ENCODE results near the gene FAU. TPM values are rescaled to one million over a fixed set of nuclear protein-coding genes. Genes with fewer than 3 reads are reported as not detected.
A peak's percentile ranks its signal among the peaks of the same experiment; 100 is the strongest.

FAU gene
- polyA plus RNA-seq, 1 of the 3 experiments (the other 2 are of a cell fraction): 1,210 TPM

- DNase-seq: peak; percentile 91
- Histone ChIP-seq H3K9me3 (no peaks in the 10 kb centered on the region), H3K27me3 (ENCODE audit: insufficient read depth) (no peaks in the 10 kb centered on the region), H3K9me2 (no peaks in the 10 kb centered on the region), H3K4me3 (ENCODE audit: low read depth in 2 of 2, low read length in 1 of 2) (peak overlapping the region; percentile 88 to 96), H3K4me2 (peak overlapping the region; percentile 92), H3K27ac (ENCODE audit: low read depth in 2 of 2, low read length in 1 of 2) (peak overlapping the region; percentile 95 to 99), H3K36me3 (replicated peaks in 1 of 2; ENCODE audit: control insufficient read depth in 1 of 2, insufficient read depth in 2 of 2, low read length in 1 of 2) (peaks cover 15 to 23% of the 10 kb centered on the region in 2 experiments), H3K79me2 (ENCODE audit: insufficient read depth) (peaks cover 28% of the 10 kb centered on the region; the same call in 1 of the 2 replicates), H2AFZ (ENCODE audit: low read depth) (peak overlapping the region; percentile 53), H3F3A (replicated peaks; ENCODE audit: insufficient read depth) (no peaks in the 10 kb centered on the region), H4K20me1 (ENCODE audit: insufficient read depth) (no peaks in the 10 kb centered on the region; the same call in 1 of the 2 replicates), H3K9ac (peak overlapping the region; percentile 95), H3K4me1 (ENCODE audit: control insufficient read depth in 1 of 2, insufficient read depth in 2 of 2, low read depth in 1 of 2, low read length in 1 of 2) (peaks cover 0 to 28% of the 10 kb centered on the region in 2 experiments; a peak in 2 of 4 replicates)
- ChIA-PET CTCF (interaction anchor here (0.7 to 4.2 kb wide), 14 partner anchors 13 to 485 kb away, joined by 3 to 27 read pairs (median 4); partner anchors contain the start of genes ARL2, CAPN1, CDC42EP2 and FAU), POLR2A (interaction anchor here (0.6 to 2.9 kb wide), 17 partner anchors 9 to 607 kb away, joined by 3 to 25 read pairs (median 4); partner anchors contain the start of genes CAPN1, FAU, MALAT1 and MRPL49)
- 5% methylated on average over 24 of the region's 24 CpGs for WGBS (ENCODE audit: low lambda C conversion rate)
- TF ChIP-seq ELF1 (IDR thresholded peaks at IDR 0.05): no peak
- TF ChIP-seq CHD2 (IDR thresholded peaks at IDR 0.05; ENCODE audit: low read length, partially characterized antibody): peak; percentile 33
- no peak for TF ChIP-seq FOXM1 (IDR thresholded peaks at IDR 0.05; ENCODE audit: low read depth)
- no peak for TF ChIP-seq CTCF (IDR thresholded peaks at IDR 0.05)
- no peak for TF ChIP-seq FOXJ3 (CRISPR knock-in tag; IDR thresholded peaks at IDR 0.05)
- no peak for TF ChIP-seq GATA2 (CRISPR knock-in tag; IDR thresholded peaks at IDR 0.05)
- no peak for TF ChIP-seq TCF12 (IDR thresholded peaks at IDR 0.05)
- 0 out of 4 replicates have a peak, but pooled peaks of 1 of the 2 experiments have one; percentile 4 for TF ChIP-seq EP300 (IDR thresholded peaks at IDR 0.05; ENCODE audit: borderline replicate concordance in 1 of 2, low read depth in 1 of 2, low read length in 1 of 2)
- no peak for TF ChIP-seq FOSL2 (IDR thresholded peaks at IDR 0.05; ENCODE audit: borderline replicate concordance, low read depth)
- TF ChIP-seq, protein P1, sequence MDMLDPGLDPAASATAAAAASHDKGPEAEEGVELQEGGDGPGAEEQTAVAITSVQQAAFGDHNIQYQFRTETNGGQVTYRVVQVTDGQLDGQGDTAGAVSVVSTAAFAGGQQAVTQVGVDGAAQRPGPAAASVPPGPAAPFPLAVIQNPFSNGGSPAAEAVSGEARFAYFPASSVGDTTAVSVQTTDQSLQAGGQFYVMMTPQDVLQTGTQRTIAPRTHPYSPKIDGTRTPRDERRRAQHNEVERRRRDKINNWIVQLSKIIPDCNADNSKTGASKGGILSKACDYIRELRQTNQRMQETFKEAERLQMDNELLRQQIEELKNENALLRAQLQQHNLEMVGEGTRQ (IDR thresholded peaks at IDR 0.05; ENCODE audit: borderline replicate concordance, low read depth, low read length): no peak
- TF ChIP-seq YY1 (IDR thresholded peaks at IDR 0.05; ENCODE audit: low read depth): no peak
- TF ChIP-seq, protein P2, sequence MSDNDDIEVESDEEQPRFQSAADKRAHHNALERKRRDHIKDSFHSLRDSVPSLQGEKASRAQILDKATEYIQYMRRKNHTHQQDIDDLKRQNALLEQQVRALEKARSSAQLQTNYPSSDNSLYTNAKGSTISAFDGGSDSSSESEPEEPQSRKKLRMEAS (IDR thresholded peaks at IDR 0.05; ENCODE audit: low read depth): no peak
- TF ChIP-seq EZH2phosphoT487 (IDR thresholded peaks at IDR 0.05; ENCODE audit: borderline replicate concordance, low read depth): no peak
- TF ChIP-seq POLR2AphosphoS5 (IDR thresholded peaks at IDR 0.05; ENCODE audit: low read depth, low read length): peak; percentile 80
- TF ChIP-seq TAF1 (IDR thresholded peaks at IDR 0.05; ENCODE audit: borderline replicate concordance, low read depth, low read length): peak; percentile 51
- no peak for TF ChIP-seq RAD21 (IDR thresholded peaks at IDR 0.05; ENCODE audit: low read length)
- TF ChIP-seq GABPA (IDR thresholded peaks at IDR 0.05; ENCODE audit: low read depth): no peak
- no peak for TF ChIP-seq NFIC (IDR thresholded peaks at IDR 0.05; ENCODE audit: borderline replicate concordance)
- peak; percentile 94 for TF ChIP-seq RFX5 (IDR thresholded peaks at IDR 0.05; ENCODE audit: low read length)
- 0 out of 2 replicates have a peak, but pooled peaks have one; percentile 4 for TF ChIP-seq RCOR1 (IDR thresholded peaks at IDR 0.05; ENCODE audit: low read length)
- TF ChIP-seq, protein P3, sequence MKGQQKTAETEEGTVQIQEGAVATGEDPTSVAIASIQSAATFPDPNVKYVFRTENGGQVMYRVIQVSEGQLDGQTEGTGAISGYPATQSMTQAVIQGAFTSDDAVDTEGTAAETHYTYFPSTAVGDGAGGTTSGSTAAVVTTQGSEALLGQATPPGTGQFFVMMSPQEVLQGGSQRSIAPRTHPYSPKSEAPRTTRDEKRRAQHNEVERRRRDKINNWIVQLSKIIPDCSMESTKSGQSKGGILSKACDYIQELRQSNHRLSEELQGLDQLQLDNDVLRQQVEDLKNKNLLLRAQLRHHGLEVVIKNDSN (IDR thresholded peaks at IDR 0.05; ENCODE audit: borderline replicate concordance, low read depth): no peak
- no peak for TF ChIP-seq NRF1 (IDR thresholded peaks at IDR 0.05; ENCODE audit: low read depth, low read length)
- TF ChIP-seq, protein P4, sequence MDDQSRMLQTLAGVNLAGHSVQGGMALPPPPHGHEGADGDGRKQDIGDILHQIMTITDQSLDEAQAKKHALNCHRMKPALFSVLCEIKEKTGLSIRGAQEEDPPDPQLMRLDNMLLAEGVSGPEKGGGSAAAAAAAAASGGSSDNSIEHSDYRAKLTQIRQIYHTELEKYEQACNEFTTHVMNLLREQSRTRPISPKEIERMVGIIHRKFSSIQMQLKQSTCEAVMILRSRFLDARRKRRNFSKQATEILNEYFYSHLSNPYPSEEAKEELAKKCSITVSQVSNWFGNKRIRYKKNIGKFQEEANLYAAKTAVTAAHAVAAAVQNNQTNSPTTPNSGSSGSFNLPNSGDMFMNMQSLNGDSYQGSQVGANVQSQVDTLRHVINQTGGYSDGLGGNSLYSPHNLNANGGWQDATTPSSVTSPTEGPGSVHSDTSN (IDR thresholded peaks at IDR 0.05): no peak
- TF ChIP-seq, protein P5, sequence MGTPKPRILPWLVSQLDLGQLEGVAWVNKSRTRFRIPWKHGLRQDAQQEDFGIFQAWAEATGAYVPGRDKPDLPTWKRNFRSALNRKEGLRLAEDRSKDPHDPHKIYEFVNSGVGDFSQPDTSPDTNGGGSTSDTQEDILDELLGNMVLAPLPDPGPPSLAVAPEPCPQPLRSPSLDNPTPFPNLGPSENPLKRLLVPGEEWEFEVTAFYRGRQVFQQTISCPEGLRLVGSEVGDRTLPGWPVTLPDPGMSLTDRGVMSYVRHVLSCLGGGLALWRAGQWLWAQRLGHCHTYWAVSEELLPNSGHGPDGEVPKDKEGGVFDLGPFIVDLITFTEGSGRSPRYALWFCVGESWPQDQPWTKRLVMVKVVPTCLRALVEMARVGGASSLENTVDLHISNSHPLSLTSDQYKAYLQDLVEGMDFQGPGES (IDR thresholded peaks at IDR 0.05; ENCODE audit: low read depth, low read length): peak; percentile 51; the same call in 1 of the 2 replicates
- no peak for TF ChIP-seq JUND (IDR thresholded peaks at IDR 0.05)
- no peak for TF ChIP-seq RXRA (IDR thresholded peaks at IDR 0.05; ENCODE audit: borderline replicate concordance, low read depth)
Measured at GRCh38 chr11:65134952-65135632, 13.2 kb upstream of the FAU start.

Data from SK-N-SH (cell line).